Astrocyte (in vitro differentiated cells and primary cell): Measurements from ENCODE around the gene GRIK5. TPM values are rescaled to one million over a fixed set of nuclear protein-coding genes. Genes with fewer than 3 reads are reported as not detected.

Experiments used
- DNase-seq: peaks from one replicate; pipeline ENCODE4 v3.0.0-alpha.2; 2010; ENCODE audit warnings: low read depth
- FAIRE-seq: peaks from 2 replicates; lab custom pipeline; 2011; peaks lifted over from hg19 to GRCh38; lab: Jason Lieb, UNC
- H2AFZ ChIP-seq: 2 replicates; pipeline ENCODE4 v1.6.0; 2012; ENCODE audit warnings: low read depth, low read length, inconsistent platforms
- H3K27ac ChIP-seq: 2 replicates; pipeline ENCODE4 v1.5.1; 2011; ENCODE audit warnings: low read depth, low read length, inconsistent platforms
- H3K27me3 ChIP-seq: 2 replicates; pipeline ENCODE4 v1.6.0; 2011; ENCODE audit warnings: low read length, inconsistent platforms; ENCODE audit not compliant: insufficient read depth
- H3K36me3 ChIP-seq: 2 replicates; pipeline ENCODE4 v1.5.1; 2011; ENCODE audit warnings: low read length, inconsistent platforms; ENCODE audit not compliant: insufficient read depth
- H3K4me1 ChIP-seq: 2 replicates; pipeline ENCODE4 v1.5.1; 2011; ENCODE audit warnings: low read length, inconsistent platforms; ENCODE audit not compliant: insufficient read depth
- H3K4me2 ChIP-seq: 2 replicates; pipeline ENCODE4 v1.6.0; 2012; ENCODE audit warnings: low read length, inconsistent platforms
- H3K4me3 ChIP-seq: 2 replicates; pipeline ENCODE4 v1.5.1; 2011; ENCODE audit warnings: low read depth, mild to moderate bottlenecking, low read length, inconsistent platforms; ENCODE audit not compliant: insufficient read depth
- H3K79me2 ChIP-seq: 2 replicates; pipeline ENCODE4 v1.6.0; 2012; ENCODE audit warnings: mild to moderate bottlenecking, low read length, inconsistent platforms; ENCODE audit not compliant: insufficient read depth
- H3K9ac ChIP-seq: 2 replicates; pipeline ENCODE4 v1.6.0; 2012; ENCODE audit warnings: mild to moderate bottlenecking, low read length, inconsistent platforms
- H3K9me3 ChIP-seq: 2 replicates; pipeline ENCODE4 v1.5.1; 2012; ENCODE audit warnings: low read depth, mild to moderate bottlenecking, low read length, inconsistent platforms; ENCODE audit not compliant: insufficient read depth
- H4K20me1 ChIP-seq: 2 replicates; pipeline ENCODE4 v1.6.0; 2012; ENCODE audit warnings: low read length, inconsistent platforms; ENCODE audit not compliant: insufficient read depth
- H3K27ac Mint-ChIP-seq: one replicate; pipeline ENCODE4 v1.8.0; 2021; ENCODE audit warnings: mild to moderate bottlenecking, mixed read lengths; ENCODE audit not compliant: unreplicated experiment
- H3K27me3 Mint-ChIP-seq: one replicate; pipeline ENCODE4 v1.8.0; 2021; ENCODE audit warnings: low read depth, mixed read lengths; ENCODE audit not compliant: unreplicated experiment
- H3K36me3 Mint-ChIP-seq: one replicate; pipeline ENCODE4 v1.8.0; 2021; ENCODE audit warnings: low read depth, mixed read lengths; ENCODE audit not compliant: unreplicated experiment
- H3K4me1 Mint-ChIP-seq: one replicate; pipeline ENCODE4 v1.8.0; 2021; ENCODE audit warnings: low read depth, mixed read lengths; ENCODE audit not compliant: unreplicated experiment
- H3K4me3 Mint-ChIP-seq: one replicate; pipeline ENCODE4 v1.8.0; 2021; ENCODE audit warnings: mild to moderate bottlenecking, moderate library complexity, mixed read lengths; ENCODE audit not compliant: unreplicated experiment
- H3K9me3 Mint-ChIP-seq: one replicate; pipeline ENCODE4 v1.8.0; 2021; ENCODE audit warnings: mild to moderate bottlenecking, mixed read lengths; ENCODE audit not compliant: unreplicated experiment
- CTCF ChIP-seq: IDR thresholded peaks from 2 replicates; pipeline ENCODE4 v1.5.1; 2011; ENCODE audit warnings: low read depth, mild to moderate bottlenecking, inconsistent platforms, low read length, moderate library complexity; ENCODE audit not compliant: insufficient read depth
- EZH2 ChIP-seq: IDR thresholded peaks from 2 replicates; pipeline ENCODE4 v1.6.1; 2012; ENCODE audit warnings: mild to moderate bottlenecking, low read length, inconsistent platforms; ENCODE audit not compliant: insufficient read depth
- total RNA-seq: library from RNA; stranded (reverse); gene quantifications from 2 replicates; pipeline ENCODE4 v1.2.1, GENCODE V29; 2021

Gene GRIK5
- total RNA-seq, 1 donor from 2014 or later, result 9.2 TPM

- peaks cover 10% of the 10 kb centered on the region for H3K36me3 ChIP-seq
- FAIRE-seq (no peak), DNase-seq (peak; percentile 98)
- H3K27me3 ChIP-seq, result no peaks in the 10 kb centered on the region
- TF ChIP-seq CTCF, result no peak
- TF ChIP-seq EZH2, result no peak
- H3K4me3 ChIP-seq, result peak within 1 kb of the TSS; percentile 88
- peaks cover 3% of the 10 kb centered on the region for H3K9me3 Mint-ChIP-seq
- peak within 1 kb of the TSS; percentile 90 for H2AFZ ChIP-seq
- peak within 1 kb of the TSS; percentile 100 for H3K27ac Mint-ChIP-seq
- H4K20me1 ChIP-seq, result peaks cover 42% of the 10 kb centered on the region
- no peaks in the 10 kb centered on the region for H3K9me3 ChIP-seq
- H3K4me3 Mint-ChIP-seq, result peak within 1 kb of the TSS; percentile 98
- H3K79me2 ChIP-seq, result peaks cover 49% of the 10 kb centered on the region
- H3K4me2 ChIP-seq, result peak within 1 kb of the TSS; percentile 98
- H3K27ac ChIP-seq, result peak within 1 kb of the TSS; percentile 97
- H3K4me1 ChIP-seq, result peaks cover 21% of the 10 kb centered on the region
- peaks cover 9% of the 10 kb centered on the region for H3K36me3 Mint-ChIP-seq
- no peaks in the 10 kb centered on the region for H3K27me3 Mint-ChIP-seq
- H3K4me1 Mint-ChIP-seq, result peaks cover 24% of the 10 kb centered on the region
- peak within 1 kb of the TSS; percentile 97 for H3K9ac ChIP-seq
Observed at GRCh38 chr19:42075616-42076379, 5.8 kb upstream of the GRIK5 start, which contains the start of gene ZNF574. Gene ZNF574 (plus strand): TSS chr19:42076166. CDS start chr19:42078607, 2,441 bp downstream.

- H3K79me2 ChIP-seq, result peaks cover 44% of the 10 kb centered on the region
- peak overlapping the region; percentile 98 for H3K4me2 ChIP-seq
- H3K27ac ChIP-seq, result peak overlapping the region; percentile 97
- H2AFZ ChIP-seq, result peak overlapping the region; percentile 90
- Mint-ChIP-seq H3K9me3 (peaks cover 3% of the 10 kb centered on the region), H3K27me3 (peaks cover 2% of the 10 kb centered on the region), H3K36me3 (peaks cover 9% of the 10 kb centered on the region), H3K27ac (peak overlapping the region; percentile 100), H3K4me1 (peaks cover 24% of the 10 kb centered on the region), H3K4me3 (peak overlapping the region; percentile 98)
- H3K27me3 ChIP-seq, result no peaks in the 10 kb centered on the region
- peaks cover 38% of the 10 kb centered on the region for H4K20me1 ChIP-seq
- TF ChIP-seq EZH2, result no peak
- no peak for TF ChIP-seq CTCF
- FAIRE-seq (no peak), DNase-seq (no peak)
- peaks cover 21% of the 10 kb centered on the region for H3K4me1 ChIP-seq
- H3K9ac ChIP-seq, result peak overlapping the region; percentile 97
- H3K4me3 ChIP-seq, result peak overlapping the region; percentile 88
- peaks cover 9% of the 10 kb centered on the region for H3K36me3 ChIP-seq
- H3K9me3 ChIP-seq, result no peaks in the 10 kb centered on the region
Observed at GRCh38 chr19:42075364-42075615, 5.3 kb upstream of the GRIK5 start.
